Psoas muscle (tissue), 8 donors: ENCODE measurements around the gene ENTPD6. TPM values are rescaled to one million over a fixed set of nuclear protein-coding genes. Genes with fewer than 3 reads are reported as not detected.

Experiments used
- ATAC-seq, 4 donors: fragments of 200-7000 bp; cut with Tn5 transposase; one replicate each; pipeline ENCODE4 v1.9.1; 2020; ENCODE audit warnings: moderate library complexity in 3 of 4, mild to moderate bottlenecking in 2 of 4
- DNase-seq, 2 donors: peaks; one replicate each; pipeline ENCODE4 v3.0.0-alpha.2; 2020
- H3K27ac ChIP-seq: fragments of 200-600 bp; one replicate; pipeline ENCODE4 v1.8.0; 2022
- H3K27me3 ChIP-seq, 3 donors: fragments of 200-600 bp in 1 of 3; one replicate each; pipeline versions ENCODE4 v1.6.1 to v1.8.0; 2013 to 2022; ENCODE audit warnings: low read length in 2 of 3, mild to moderate bottlenecking in 2 of 3, moderate library complexity in 1 of 3; ENCODE audit not compliant: insufficient read depth in 3 of 3
- H3K36me3 ChIP-seq, 2 donors: fragments of 200-600 bp in 1 of 2; one replicate each; pipeline versions ENCODE4 v1.6.1 to v1.8.0; 2013 to 2022; ENCODE audit warnings: low read depth in 1 of 2, mild to moderate bottlenecking in 1 of 2, moderate library complexity in 1 of 2; ENCODE audit not compliant: insufficient read depth in 1 of 2
- H3K4me1 ChIP-seq: fragments of 200-600 bp; one replicate; pipeline ENCODE4 v1.8.0; 2022
- H3K4me3 ChIP-seq: fragments of 200-600 bp; one replicate; pipeline ENCODE4 v1.8.0; 2022; ENCODE audit warnings: mild to moderate bottlenecking
- H3K9me3 ChIP-seq: fragments of 200-600 bp; one replicate; pipeline ENCODE4 v1.8.0; 2022
- CTCF ChIP-seq: fragments of 200-600 bp; IDR thresholded peaks from one replicate; pipeline ENCODE4 v1.8.0; 2022; ENCODE audit warnings: antibody characterized with exemption
- WGBS, 3 donors: extraction: QIAGEN DNeasy Blood & Tissue Kit; methylation state at CpG; one replicate each; pipeline versions ENCODE4 v1.1.6 to v1.1.7; 2013; 5-methylcytosine and 5-hydroxymethylcytosine counted together
- intact Hi-C, 2 donors: fragments of 100-400 bp; cut with DNase I; formaldehyde crosslinking; loops; one replicate each; pipeline versions ENCODE4 v1.11.0 to v1.14.2; 2022
- polyA plus RNA-seq, 3 donors: library from polyadenylated mRNA; stranded (reverse); fragments of 200-250 nt; gene quantifications; one replicate each; pipeline ENCODE4 v1.2.3, GENCODE V29; 2013
- total RNA-seq, 4 donors: library from RNA; stranded (reverse); fragmentation: NEBNext Ultra II Directional in 2 of 4; extraction: Animal tissue kit (Norgen Biotek cat#: 25700) in 2 of 4; gene quantifications; one replicate each; pipeline versions ENCODE4 v1.2.1 to v1.2.4, GENCODE V29; 2021 to 2023
- donor health status: healthy with polysubstance abuse.
- donor health status: DM: no; HTN: no; CAD: no; lungs with moderate emphysema.
- donor health status: Bipolar disorder and iron deficiency.
- donor health status: healthy.
- donor health status: DM: yes; HTN: yes; CAD: no.
- donor health status: DM: no; HTN: no; CAD: no.
- donor health status: DM: no; HTN: no; CAD: no.
- donor health status: DM: yes; HTN: yes; CAD: no.

The ENTPD6 gene
- total and polyA plus RNA-seq, 7 donors = 28.7 to 65.3 (median 38.9) TPM

DNA sequence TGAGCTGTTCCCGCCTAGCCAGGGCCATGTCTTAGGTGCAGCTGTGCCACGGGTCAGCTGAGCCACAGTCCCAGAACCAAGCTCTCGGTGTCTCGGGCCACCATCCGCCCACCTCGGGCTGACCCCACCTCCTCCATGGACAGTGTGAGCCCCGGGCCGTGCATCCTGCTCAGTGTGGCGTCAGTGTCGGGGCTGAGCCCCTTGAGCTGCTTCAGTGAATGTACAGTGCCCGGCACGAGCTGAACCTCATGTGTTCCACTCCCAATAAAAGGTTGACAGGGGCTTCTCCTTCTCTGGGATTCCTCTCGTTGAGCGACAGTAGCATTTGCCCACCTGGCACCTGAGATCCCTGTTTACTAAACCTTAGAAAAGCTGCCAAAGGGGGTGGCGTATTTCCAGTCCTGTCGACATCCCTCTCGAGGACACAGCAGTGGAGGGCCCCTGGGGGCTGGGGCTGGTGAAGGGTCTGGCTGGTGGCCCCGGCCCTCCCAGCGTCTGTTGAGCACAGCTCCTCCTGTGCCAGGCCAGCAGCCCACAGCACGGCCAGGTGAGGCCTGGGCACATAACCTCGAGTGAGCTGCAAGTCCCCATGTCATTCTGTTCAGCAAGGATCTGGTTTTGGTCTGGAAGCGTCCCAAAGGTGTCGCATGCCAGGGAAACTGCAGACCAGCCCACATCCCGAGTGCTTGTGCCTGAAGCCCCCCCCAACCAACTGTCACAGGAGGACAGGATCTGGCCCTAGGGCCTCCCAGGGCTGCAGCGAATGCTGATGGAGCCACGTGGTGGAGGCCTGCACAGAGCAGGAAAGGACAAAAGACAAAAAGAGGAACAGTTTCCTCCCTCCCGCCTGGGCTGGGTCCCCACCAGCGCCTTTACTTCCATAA, 31.2 kb downstream of the ENTPD6 start:
- intact Hi-C loops = no loop called here
- Histone ChIP-seq H3K4me1 (peaks cover 21% of the 10 kb centered on the region), H3K36me3 (peaks cover 0 to 34% of the 10 kb centered on the region in 2 donors), H3K9me3 (no peaks in the 10 kb centered on the region), H3K27me3 (no peaks in the 10 kb centered on the region), H3K4me3 (no peak overlapping the region), H3K27ac (peak overlapping the region; percentile 83)
- 54 to 65% (median 54%) methylated on average over 28 of the region's 28 CpGs for WGBS, 3 donors
- no peak for TF ChIP-seq CTCF
- DNase-seq (peak in 1 of 2 donors; percentile 38), ATAC-seq (peak; percentile 55 to 64 (median 59))

DNA sequence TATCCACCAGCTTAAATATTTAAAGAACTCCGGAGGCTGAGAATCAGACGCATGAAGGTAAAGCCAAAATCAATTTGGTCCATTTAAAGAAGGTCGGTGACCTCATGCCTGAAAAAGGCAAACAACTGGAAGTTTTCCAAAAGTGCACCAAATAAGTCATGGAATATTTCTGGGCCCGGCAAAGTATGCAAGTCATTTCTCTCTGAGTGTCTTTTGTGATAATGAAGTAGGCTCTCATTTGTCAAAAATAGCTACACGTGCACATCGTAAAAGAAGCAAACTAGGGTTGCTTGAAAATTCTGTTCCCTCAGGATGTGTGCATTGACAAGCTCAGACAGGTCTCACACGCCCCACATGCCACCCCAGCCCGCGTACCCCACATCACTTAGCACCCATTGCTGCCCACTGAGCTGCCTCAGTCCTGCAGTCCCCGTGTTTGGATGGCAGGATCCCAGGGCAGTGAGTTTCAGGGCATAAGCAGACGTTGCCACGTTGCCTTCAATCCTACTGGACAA, 31.9 kb downstream of the ENTPD6 start:
- TF ChIP-seq CTCF = no peak
- 23 to 39% (median 29%) methylated on average over 12 of the region's 12 CpGs for WGBS, 3 donors
- intact Hi-C loops = no loop called here
- ATAC-seq (peak; percentile 45 to 81 (median 67)), DNase-seq (no peak)
- H3K9me3 ChIP-seq = no peaks in the 10 kb centered on the region
- H3K4me3 ChIP-seq = no peak overlapping the region
- peaks cover 21% of the 10 kb centered on the region for H3K4me1 ChIP-seq
- H3K27me3 ChIP-seq = no peaks in the 10 kb centered on the region
- peaks cover 0 to 30% of the 10 kb centered on the region in 2 donors for H3K36me3 ChIP-seq
- peak overlapping the region; percentile 83 for H3K27ac ChIP-seq

DNA sequence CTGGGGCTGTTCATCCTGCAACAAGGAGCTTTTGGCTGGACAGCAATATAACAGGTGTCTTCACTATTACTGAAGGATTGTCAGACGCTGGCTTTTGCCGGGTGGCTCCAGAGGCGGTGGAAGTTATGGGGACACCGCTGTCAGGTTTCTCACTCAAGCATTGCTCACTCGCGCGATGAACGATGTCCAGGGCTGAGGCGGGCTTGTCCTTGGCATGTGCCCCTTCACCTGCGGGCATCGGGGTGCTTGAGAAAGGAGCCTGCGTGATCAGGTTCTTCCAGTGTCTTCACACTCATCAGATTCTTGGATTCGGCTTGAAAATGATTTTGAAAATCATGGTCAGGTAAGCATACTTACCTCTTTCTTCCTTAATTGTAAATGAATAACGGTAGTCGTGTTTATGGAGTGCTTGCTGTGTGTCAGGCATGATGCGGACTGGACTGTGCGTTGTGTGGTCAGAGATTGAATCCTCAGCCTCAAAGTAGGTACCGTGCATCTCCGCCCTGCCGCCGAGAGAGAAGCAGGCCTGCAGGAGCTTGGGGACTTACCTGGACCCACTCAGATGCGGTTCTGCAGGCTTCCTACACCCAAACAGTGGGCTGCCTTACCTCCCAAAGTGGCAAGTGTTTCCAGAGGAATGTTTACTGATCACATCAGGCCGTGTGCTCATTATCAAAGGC, 34.1 kb downstream of the ENTPD6 start:
- ATAC-seq (no peak), DNase-seq (no peak)
- Histone ChIP-seq H3K36me3 (peaks cover 0 to 20% of the 10 kb centered on the region in 2 donors), H3K4me1 (peaks cover 21% of the 10 kb centered on the region), H3K4me3 (no peak overlapping the region), H3K27ac (no peak overlapping the region), H3K27me3 (no peaks in the 10 kb centered on the region), H3K9me3 (no peaks in the 10 kb centered on the region)
- TF ChIP-seq CTCF = no peak
- intact Hi-C loops = loop anchor here in 1 of 2 donors (2.0 kb wide), 1 partner anchor 31 kb away; no protein-coding TSS in a partner anchor
- WGBS, 3 donors = 89 to 90% (median 89%) methylated on average over 23 of the region's 23 CpGs

DNA sequence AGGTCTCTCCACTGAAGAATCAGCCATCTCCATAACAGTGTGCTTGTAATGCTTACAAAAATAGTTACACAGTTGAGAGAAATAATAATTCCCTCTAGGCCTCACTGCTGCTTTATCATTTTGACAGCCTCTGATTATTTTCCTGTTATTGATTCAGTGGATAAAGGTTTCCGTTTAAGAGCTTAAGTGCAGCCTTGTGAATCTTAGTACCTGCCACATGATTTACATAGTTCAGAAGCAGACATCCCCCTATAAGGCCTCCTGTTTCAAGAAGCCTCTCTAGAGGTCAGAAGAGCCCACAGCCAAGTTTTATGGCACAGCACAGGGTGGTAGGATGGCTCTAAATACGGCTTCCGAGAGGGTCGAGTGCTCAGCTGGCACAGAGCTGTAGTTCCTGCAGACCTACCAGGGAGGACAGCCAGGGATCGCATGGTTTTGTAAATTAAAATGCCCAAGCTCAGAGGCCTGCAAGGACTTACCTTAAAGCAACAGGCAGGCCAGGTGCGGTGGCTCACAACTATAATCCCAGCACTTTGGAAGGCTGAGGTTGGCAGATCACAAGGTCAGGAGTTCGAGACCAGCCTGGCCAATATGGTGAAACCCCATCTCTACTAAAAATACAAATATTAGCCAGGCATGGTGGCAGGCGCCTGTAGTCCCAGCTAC, 34.8 kb downstream of the ENTPD6 start:
- DNase-seq (no peak), ATAC-seq (no peak)
- Histone ChIP-seq H3K36me3 (peaks cover 0 to 13% of the 10 kb centered on the region in 2 donors), H3K4me3 (no peak overlapping the region), H3K9me3 (no peaks in the 10 kb centered on the region), H3K4me1 (peaks cover 21% of the 10 kb centered on the region), H3K27me3 (no peaks in the 10 kb centered on the region), H3K27ac (no peak overlapping the region)
- TF ChIP-seq CTCF = no peak
- WGBS, 3 donors = 72 to 82% (median 73%) methylated on average over 8 of the region's 8 CpGs
- intact Hi-C loops = no loop called here
